ENCODE results near the gene ITGA2B.
"Not testable (repeated sequence)": the region's sequence is repeated elsewhere in the genome, so short reads cannot be mapped to it uniquely, and the experiment has no call there.

ITGA2B gene

GRCh38 chr17:44368391-44369243 lies 20.8 kb downstream of the ITGA2B start:
- not testable (repeated sequence) for DNase-seq

GRCh38 chr17:44367231-44367979 lies 22.0 kb downstream of the ITGA2B start:
- no peak for DNase-seq

- not testable (repeated sequence) for DNase-seq
Observed at GRCh38 chr17:44365051-44365450, 24.4 kb downstream of the ITGA2B start.

- DNase-seq = peak; percentile 79
Observed at GRCh38 chr17:44363613-44364159, 25.8 kb downstream of the ITGA2B start, which contains the start of gene FAM171A2. FAM171A2 (minus strand) TSS chr17:44363853; CDS start chr17:44363714, 139 bp downstream.

- peak; percentile 53 for DNase-seq
Observed at GRCh38 chr17:44362949-44363612, 26.4 kb downstream of the ITGA2B start.

GRCh38 chr17:44362459-44362948 lies 26.9 kb downstream of the ITGA2B start:
- peak; percentile 49 for DNase-seq

- peak; percentile 54 for DNase-seq
Observed at GRCh38 chr17:44361292-44362260, 27.9 kb downstream of the ITGA2B start.

GRCh38 chr17:44360826-44361225 lies 28.6 kb downstream of the ITGA2B start:
- peak; percentile 64 for DNase-seq

- no peak for DNase-seq
Observed at GRCh38 chr17:44360144-44360533, 29.3 kb downstream of the ITGA2B start.

- peak; percentile 62 for DNase-seq
Observed at GRCh38 chr17:44359458-44360143, 29.8 kb downstream of the ITGA2B start.

- no peak for DNase-seq
Observed at GRCh38 chr17:44359006-44359405, 30.4 kb downstream of the ITGA2B start.

- DNase-seq = no peak
Observed at GRCh38 chr17:44358066-44358465, 31.4 kb downstream of the ITGA2B start.

- DNase-seq = no peak
Observed at GRCh38 chr17:44356241-44356640, 33.2 kb downstream of the ITGA2B start.

- no peak for DNase-seq
Observed at GRCh38 chr17:44355642-44356099, 33.8 kb downstream of the ITGA2B start.

- DNase-seq = peak; percentile 69
Observed at GRCh38 chr17:44354582-44355561, 34.6 kb downstream of the ITGA2B start.

GRCh38 chr17:44353672-44354331 lies 35.6 kb downstream of the ITGA2B start:
- DNase-seq = peak; percentile 54

GRCh38 chr17:44352828-44353671 lies 36.4 kb downstream of the ITGA2B start:
- peak; percentile 54 for DNase-seq
